IPS DF 19.7 (cell line): Measurements from ENCODE around the gene ATXN7L3.

Experiments used
- DNase-seq: peaks from one replicate; pipeline ENCODE4 v3.0.0-alpha.2; 2013; ENCODE audit warnings: low read depth, low spot score

Gene ATXN7L3

GRCh38 chr17:44200478-44201155 lies 933 bp upstream of the ATXN7L3 start:
- no peak for DNase-seq

- no peak for DNase-seq
Observed at GRCh38 chr17:44198721-44199552, 747 bp downstream of the ATXN7L3 start.

GRCh38 chr17:44197980-44198720 lies 1.5 kb downstream of the ATXN7L3 start:
- no peak for DNase-seq

GRCh38 chr17:44197107-44197506 lies 2.6 kb downstream of the ATXN7L3 start:
- no peak for DNase-seq

- DNase-seq = no peak
Observed at GRCh38 chr17:44193326-44194084, 6.2 kb downstream of the ATXN7L3 start.

- no peak for DNase-seq
Observed at GRCh38 chr17:44192750-44193149, 6.9 kb downstream of the ATXN7L3 start.

- DNase-seq = no peak
Observed at GRCh38 chr17:44191941-44192496, 7.7 kb downstream of the ATXN7L3 start.

GRCh38 chr17:44191369-44191768 lies 8.3 kb downstream of the ATXN7L3 start:
- DNase-seq = no peak

GRCh38 chr17:44190481-44190880 lies 9.2 kb downstream of the ATXN7L3 start:
- DNase-seq = no peak

GRCh38 chr17:44188576-44189403 lies 10.9 kb downstream of the ATXN7L3 start:
- DNase-seq = no peak

- DNase-seq = no peak
Observed at GRCh38 chr17:44187131-44187899, 12.4 kb downstream of the ATXN7L3 start.

- peak; percentile 95 for DNase-seq
Observed at GRCh38 chr17:44186307-44187130, 13.2 kb downstream of the ATXN7L3 start, which contains the start of gene TMUB2. TMUB2 (plus strand) TSS chr17:44186972; CDS start chr17:44187709, 737 bp downstream.

GRCh38 chr17:44184212-44184810 lies 15.4 kb downstream of the ATXN7L3 start:
- DNase-seq = no peak

- DNase-seq = no peak
Observed at GRCh38 chr17:44183024-44183423, 16.7 kb downstream of the ATXN7L3 start.

- no peak for DNase-seq
Observed at GRCh38 chr17:44178133-44178532, 21.6 kb downstream of the ATXN7L3 start.

GRCh38 chr17:44177640-44178039 lies 22.0 kb downstream of the ATXN7L3 start:
- no peak for DNase-seq

GRCh38 chr17:44176671-44177501 lies 22.8 kb downstream of the ATXN7L3 start:
- DNase-seq = no peak
